ENCODE measurements around the gene SSBP3.

SSBP3 gene

DNA sequence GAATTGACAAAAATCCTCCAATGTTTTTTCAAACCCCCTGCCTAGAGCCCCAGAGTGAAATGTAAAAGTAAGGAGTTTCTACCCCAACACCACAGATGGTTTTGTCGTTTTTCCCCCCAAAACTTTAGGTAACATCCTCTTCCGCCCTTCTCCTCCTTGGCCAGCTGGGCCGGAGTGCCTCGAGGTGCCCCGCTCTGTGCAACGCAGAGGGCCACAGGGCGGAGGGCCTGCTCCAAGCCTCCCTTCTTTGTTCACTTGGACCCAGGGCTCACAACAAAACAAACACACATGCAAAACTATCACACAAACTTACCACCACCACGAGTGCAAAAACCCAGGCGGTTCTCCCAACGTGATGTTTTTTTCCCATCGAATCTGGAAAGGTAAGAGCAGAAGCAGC is 1.9 kb downstream of the SSBP3 start:
- no peak for DNase-seq (ENCODE audit: extremely low spot score)
- ChIA-PET CTCF (no interaction called here), POLR2A (interaction anchor here (1.3 to 2.0 kb wide), 2 partner anchors 83 to 85 kb away, joined by 3 to 6 read pairs; no protein-coding TSS in a partner anchor)
- no peak for TF ChIP-seq FOXM1 (IDR thresholded peaks at IDR 0.05; ENCODE audit: borderline replicate concordance)
- TF ChIP-seq CTBP1 (IDR thresholded peaks at IDR 0.05; ENCODE audit: borderline replicate concordance): no peak
- no peak for TF ChIP-seq ELF4 (IDR thresholded peaks at IDR 0.05)
- TF ChIP-seq TARDBP (IDR thresholded peaks at IDR 0.05): no peak
- TF ChIP-seq SUZ12 (IDR thresholded peaks at IDR 0.05): no peak
- TF ChIP-seq NFRKB (IDR thresholded peaks at IDR 0.05): no peak
- no peak for TF ChIP-seq ARNT (IDR thresholded peaks at IDR 0.05)
- TF ChIP-seq FOXK2 (IDR thresholded peaks at IDR 0.05): no peak
- TF ChIP-seq SP1 (IDR thresholded peaks at IDR 0.05): no peak
- no peak for TF ChIP-seq HDGF (IDR thresholded peaks at IDR 0.05; ENCODE audit: borderline replicate concordance)
- no peak for TF ChIP-seq PKNOX1 (IDR thresholded peaks at IDR 0.05)
- no peak for TF ChIP-seq L3MBTL2 (conservative IDR thresholded peaks at IDR 0.05)
- no peak for TF ChIP-seq LEF1 (IDR thresholded peaks at IDR 0.05; ENCODE audit: borderline replicate concordance)
- TF ChIP-seq FOXA1 (IDR thresholded peaks at IDR 0.05): no peak
- TF ChIP-seq BHLHE40 (IDR thresholded peaks at IDR 0.05; ENCODE audit: borderline replicate concordance): no peak
- no peak for TF ChIP-seq ZNF384 (IDR thresholded peaks at IDR 0.05)

- ChIA-PET POLR2A (interaction anchor here (1.3 to 2.0 kb wide), 3 partner anchors 19 to 85 kb away, joined by 3 to 6 read pairs (median 3); no protein-coding TSS in a partner anchor), CTCF (interaction anchor here (0.6 kb wide), 1 partner anchor 82 kb away, joined by 3 read pairs; no protein-coding TSS in a partner anchor)
- DNase-seq (ENCODE audit: extremely low spot score): no peak
- TF ChIP-seq LEF1 (IDR thresholded peaks at IDR 0.05; ENCODE audit: borderline replicate concordance): no peak
- no peak for TF ChIP-seq ELF4 (IDR thresholded peaks at IDR 0.05)
- TF ChIP-seq ZNF384 (IDR thresholded peaks at IDR 0.05): no peak
Measured at GRCh38 chr1:54403808-54404261, 2.4 kb downstream of the SSBP3 start.

- ChIA-PET POLR2A (interaction anchor here (1.3 to 2.0 kb wide), 3 partner anchors 18 to 86 kb away, joined by 3 to 6 read pairs (median 3); no protein-coding TSS in a partner anchor), CTCF (interaction anchor here (0.6 kb wide), 1 partner anchor 83 kb away, joined by 3 read pairs; no protein-coding TSS in a partner anchor)
Measured at GRCh38 chr1:54403405-54403804, 2.8 kb downstream of the SSBP3 start.

GRCh38 chr1:54402896-54403295 is 3.3 kb downstream of the SSBP3 start:
- POLR2A ChIA-PET: interaction anchor here (1.3 kb wide), 1 partner anchor 18 kb away, joined by 3 read pairs; no protein-coding TSS in a partner anchor
- TF ChIP-seq BHLHE40 (IDR thresholded peaks at IDR 0.05; ENCODE audit: borderline replicate concordance) (no peak), ZNF384 (IDR thresholded peaks at IDR 0.05) (no peak), FOXK2 (IDR thresholded peaks at IDR 0.05) (no peak), L3MBTL2 (conservative IDR thresholded peaks at IDR 0.05) (no peak), ELF4 (IDR thresholded peaks at IDR 0.05) (no peak), SP1 (IDR thresholded peaks at IDR 0.05) (no peak), ARNT (IDR thresholded peaks at IDR 0.05) (no peak), SUZ12 (IDR thresholded peaks at IDR 0.05) (no peak), FOXM1 (IDR thresholded peaks at IDR 0.05; ENCODE audit: borderline replicate concordance) (no peak), FOXA1 (IDR thresholded peaks at IDR 0.05) (no peak), CTBP1 (IDR thresholded peaks at IDR 0.05; ENCODE audit: borderline replicate concordance) (no peak), TARDBP (IDR thresholded peaks at IDR 0.05) (no peak), HDGF (IDR thresholded peaks at IDR 0.05; ENCODE audit: borderline replicate concordance) (no peak), NFRKB (IDR thresholded peaks at IDR 0.05) (no peak), LEF1 (IDR thresholded peaks at IDR 0.05; ENCODE audit: borderline replicate concordance) (no peak), PKNOX1 (IDR thresholded peaks at IDR 0.05) (no peak)
- CTCF ChIA-PET: no interaction called here
- DNase-seq (ENCODE audit: extremely low spot score): no peak

More at GRCh38 chr1:54403405-54403804, 2.8 kb downstream of the SSBP3 start:
- TF ChIP-seq FOXK2 (IDR thresholded peaks at IDR 0.05): no peak
- TF ChIP-seq SUZ12 (IDR thresholded peaks at IDR 0.05): no peak
- DNase-seq (ENCODE audit: extremely low spot score): no peak

GRCh38 chr1:54401799-54402198 is 4.4 kb downstream of the SSBP3 start:
- TF ChIP-seq CTBP1 (IDR thresholded peaks at IDR 0.05; ENCODE audit: borderline replicate concordance) (no peak), FOXM1 (IDR thresholded peaks at IDR 0.05; ENCODE audit: borderline replicate concordance) (no peak), PKNOX1 (IDR thresholded peaks at IDR 0.05) (no peak), TARDBP (IDR thresholded peaks at IDR 0.05) (no peak), ARNT (IDR thresholded peaks at IDR 0.05) (no peak), ELF4 (IDR thresholded peaks at IDR 0.05) (no peak), FOXA1 (IDR thresholded peaks at IDR 0.05) (no peak)
- ChIA-PET CTCF (no interaction called here), POLR2A (no interaction called here)
- DNase-seq (ENCODE audit: extremely low spot score): no peak

GRCh38 chr1:54400329-54400728 is 5.9 kb downstream of the SSBP3 start:
- ChIA-PET POLR2A (no interaction called here), CTCF (no interaction called here)
- TF ChIP-seq CTBP1 (IDR thresholded peaks at IDR 0.05; ENCODE audit: borderline replicate concordance): no peak
- TF ChIP-seq L3MBTL2 (conservative IDR thresholded peaks at IDR 0.05): no peak
- no peak for TF ChIP-seq HDGF (IDR thresholded peaks at IDR 0.05; ENCODE audit: borderline replicate concordance)
- no peak for TF ChIP-seq LEF1 (IDR thresholded peaks at IDR 0.05; ENCODE audit: borderline replicate concordance)
- no peak for TF ChIP-seq ARNT (IDR thresholded peaks at IDR 0.05)
- no peak for TF ChIP-seq TARDBP (IDR thresholded peaks at IDR 0.05)
- no peak for TF ChIP-seq BHLHE40 (IDR thresholded peaks at IDR 0.05; ENCODE audit: borderline replicate concordance)
- no peak for TF ChIP-seq ZNF384 (IDR thresholded peaks at IDR 0.05)
- TF ChIP-seq SUZ12 (IDR thresholded peaks at IDR 0.05): no peak
- no peak for TF ChIP-seq SP1 (IDR thresholded peaks at IDR 0.05)
- no peak for TF ChIP-seq ELF4 (IDR thresholded peaks at IDR 0.05)
- TF ChIP-seq FOXA1 (IDR thresholded peaks at IDR 0.05): no peak
- TF ChIP-seq FOXM1 (IDR thresholded peaks at IDR 0.05; ENCODE audit: borderline replicate concordance): no peak
- TF ChIP-seq PKNOX1 (IDR thresholded peaks at IDR 0.05): no peak
- no peak for TF ChIP-seq NFRKB (IDR thresholded peaks at IDR 0.05)
- DNase-seq (ENCODE audit: extremely low spot score): no peak

Data from HEK293T (cell line).